NCI-H82 (cell line): ENCODE measurements around the gene XXYLT1.
A peak's percentile ranks its signal among the peaks of the same experiment; 100 is the strongest.
"Not testable (repeated sequence)": the region's sequence is repeated elsewhere in the genome, so short reads cannot be mapped to it uniquely, and the experiment has no call there.

Experiments used
- DNase-seq: peaks from one replicate; lab custom pipeline; 2025; lab: John Stamatoyannopoulos, UW

XXYLT1 gene

GRCh38 chr3:195063581-195064193 is 207.3 kb downstream of the XXYLT1 start:
- DNase-seq, result no peak

DNA sequence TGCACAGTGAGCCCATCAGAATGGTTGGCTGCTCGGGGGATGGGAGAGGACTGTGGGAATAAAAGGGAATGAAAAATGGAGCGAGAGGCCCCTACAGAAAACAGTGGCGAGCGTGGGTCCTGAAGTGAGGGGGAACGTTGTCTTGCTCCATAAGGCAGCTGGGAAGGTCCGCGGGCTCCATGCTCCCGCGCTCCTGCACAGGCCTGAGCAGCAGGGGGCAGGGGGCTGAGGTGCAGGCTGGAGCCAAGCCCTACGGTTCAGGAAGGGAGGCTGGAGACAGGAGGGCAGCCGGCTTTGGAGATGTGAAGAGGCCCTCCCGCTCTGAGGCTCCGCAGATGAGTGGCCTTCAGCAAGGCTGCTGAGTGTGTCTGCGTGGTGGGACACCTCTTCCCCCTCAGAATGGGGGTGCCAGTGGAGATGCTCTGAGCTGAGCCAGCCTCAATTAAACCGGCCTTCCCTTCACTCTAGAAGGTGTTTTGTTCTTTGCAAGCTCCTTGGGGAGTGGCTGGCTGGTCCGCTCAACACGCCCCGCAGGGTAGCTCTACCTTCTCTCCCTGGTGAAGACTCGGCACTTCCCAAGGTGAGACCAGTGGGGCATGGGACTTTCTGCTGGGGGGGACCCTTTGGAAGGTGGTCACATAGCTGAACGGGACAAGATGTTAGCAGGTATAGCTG is 208.0 kb downstream of the XXYLT1 start:
- no peak for DNase-seq

- no peak for DNase-seq
Measured at GRCh38 chr3:195061756-195062655, 209.0 kb downstream of the XXYLT1 start.

GRCh38 chr3:195060531-195061291 is 210.2 kb downstream of the XXYLT1 start:
- no peak for DNase-seq

DNA sequence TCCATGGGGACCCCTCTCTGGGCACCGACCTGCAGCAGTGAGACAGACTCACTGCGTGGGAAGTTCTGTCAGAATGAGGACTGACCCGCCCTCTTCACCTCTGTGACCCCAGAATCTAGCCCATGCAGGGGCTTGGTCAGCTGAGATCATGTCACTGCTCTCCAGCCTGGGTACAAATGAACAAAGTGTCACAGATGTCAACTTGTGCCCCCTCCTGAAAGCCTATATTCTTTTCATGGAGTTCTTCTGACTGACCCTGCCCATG is 210.8 kb downstream of the XXYLT1 start:
- DNase-seq, result no peak

- DNase-seq, result no peak
Measured at GRCh38 chr3:195059471-195060216, 211.3 kb downstream of the XXYLT1 start.

DNA sequence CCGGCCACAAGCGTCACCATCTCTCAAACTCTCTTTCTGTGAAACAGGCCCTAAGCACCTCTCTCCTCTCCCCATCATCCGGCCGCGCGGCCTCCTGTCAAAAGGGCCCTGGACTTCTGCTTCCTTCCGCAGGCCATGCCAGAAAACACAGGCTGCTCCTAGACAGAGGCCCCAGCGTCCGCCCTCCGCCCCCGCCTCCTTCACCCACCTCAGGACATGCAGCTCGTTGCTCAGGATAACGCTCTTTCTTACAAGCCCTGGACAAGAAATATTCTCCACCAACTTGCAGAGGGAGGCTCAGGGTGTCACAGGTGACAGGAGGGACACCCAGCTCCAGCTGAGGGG is 212.0 kb downstream of the XXYLT1 start:
- no peak for DNase-seq

DNA sequence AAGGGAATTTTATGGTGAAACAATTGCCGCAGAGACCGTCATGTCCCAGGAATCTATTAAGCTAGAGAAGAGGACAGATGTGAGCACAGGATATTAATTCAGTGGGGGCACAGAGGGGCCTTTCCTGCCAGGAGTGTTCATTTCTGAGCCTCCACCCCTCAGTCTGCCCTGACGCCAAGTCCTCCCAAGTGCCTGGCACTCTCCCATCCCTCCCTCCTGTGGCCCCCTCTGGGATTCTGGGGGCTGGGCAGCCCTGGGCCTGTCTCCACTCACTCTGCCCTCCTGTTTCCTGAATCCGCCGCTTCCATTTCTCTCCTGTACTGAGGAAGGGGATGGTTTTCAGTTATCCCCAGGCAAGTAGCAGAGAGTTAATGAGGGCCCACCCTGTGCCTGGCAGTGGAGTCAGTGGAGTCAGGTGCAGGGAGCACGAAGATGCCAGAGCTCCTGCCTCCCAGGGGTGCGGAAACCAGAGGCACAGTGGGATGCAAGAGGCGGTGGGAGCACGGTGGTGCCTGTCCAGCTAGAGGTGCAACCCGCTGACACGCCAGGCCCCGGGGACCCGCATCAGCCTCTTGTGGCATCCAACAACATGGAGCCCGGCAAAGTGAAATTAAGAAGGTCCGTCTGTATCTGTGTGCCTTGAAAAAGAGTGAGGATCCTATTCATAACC is 212.5 kb downstream of the XXYLT1 start:
- no peak for DNase-seq

GRCh38 chr3:195057716-195058115 is 213.2 kb downstream of the XXYLT1 start:
- no peak for DNase-seq

- no peak for DNase-seq
Measured at GRCh38 chr3:195056506-195056905, 214.5 kb downstream of the XXYLT1 start.

GRCh38 chr3:195054311-195054710 is 216.6 kb downstream of the XXYLT1 start:
- DNase-seq, result no peak

- peak; percentile 27 for DNase-seq
Measured at GRCh38 chr3:195052939-195053338, 218.0 kb downstream of the XXYLT1 start.

DNA sequence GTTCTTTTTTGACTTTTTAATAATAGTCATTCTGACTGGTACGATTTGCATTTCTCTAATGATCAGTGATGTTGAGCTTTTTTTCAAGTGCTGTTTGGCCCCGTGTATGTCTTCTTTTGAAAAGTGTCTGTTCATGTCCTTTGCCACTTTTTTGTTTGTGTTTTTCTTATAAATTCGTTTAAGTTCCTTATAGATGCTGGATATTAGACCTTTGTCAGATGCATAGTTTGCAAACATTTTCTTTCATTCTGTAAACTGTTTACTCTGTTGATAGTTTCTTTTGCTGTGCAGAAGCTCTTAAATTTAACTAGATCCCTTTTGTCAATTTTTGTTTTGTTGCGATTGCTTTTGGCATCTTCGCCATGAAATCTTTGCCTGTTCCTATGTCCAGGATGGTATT is 220.7 kb downstream of the XXYLT1 start:
- DNase-seq, result not testable (repeated sequence)

GRCh38 chr3:195048059-195048905 is 222.7 kb downstream of the XXYLT1 start:
- DNase-seq, result no peak

DNA sequence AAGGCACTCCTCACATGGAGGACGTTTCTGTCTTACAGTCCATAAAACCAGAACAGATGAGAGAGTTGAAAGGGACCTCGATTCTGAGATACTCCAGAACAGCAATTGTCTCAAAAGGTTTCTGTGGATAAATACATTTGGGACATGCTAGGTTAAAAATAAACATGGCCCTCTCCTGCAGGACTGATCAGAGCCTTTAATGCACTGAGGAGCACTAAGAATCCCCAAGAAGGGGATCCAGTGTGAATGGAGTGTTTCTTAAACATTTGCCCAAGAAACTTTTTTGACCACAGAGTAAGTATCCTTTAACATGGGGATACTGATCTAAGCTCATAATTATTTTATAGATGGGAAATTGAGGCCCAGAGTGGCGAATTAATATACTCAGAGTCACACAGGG is 223.4 kb downstream of the XXYLT1 start:
- no peak for DNase-seq

DNA sequence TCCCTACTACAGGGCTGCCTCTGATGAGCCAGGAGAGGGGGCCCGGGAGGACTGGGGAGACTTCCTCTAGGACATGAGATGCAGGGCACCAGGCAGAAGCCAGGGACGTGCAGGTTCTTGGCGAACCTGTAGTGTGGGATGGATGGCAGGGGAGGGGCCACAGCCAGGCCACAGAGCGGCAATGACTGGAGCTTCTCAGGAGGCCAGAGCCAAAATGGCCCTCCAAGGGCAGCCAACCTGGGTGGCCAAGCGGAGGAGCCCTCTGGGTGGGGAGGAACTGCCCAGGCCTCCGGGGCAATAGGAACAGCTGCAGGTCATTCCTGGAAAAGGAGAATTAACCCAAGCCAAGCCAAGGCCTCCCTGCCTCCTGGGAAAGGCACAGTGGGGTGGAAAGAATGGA is 224.5 kb downstream of the XXYLT1 start:
- no peak for DNase-seq

GRCh38 chr3:195045481-195046210 is 225.3 kb downstream of the XXYLT1 start:
- no peak for DNase-seq

DNA sequence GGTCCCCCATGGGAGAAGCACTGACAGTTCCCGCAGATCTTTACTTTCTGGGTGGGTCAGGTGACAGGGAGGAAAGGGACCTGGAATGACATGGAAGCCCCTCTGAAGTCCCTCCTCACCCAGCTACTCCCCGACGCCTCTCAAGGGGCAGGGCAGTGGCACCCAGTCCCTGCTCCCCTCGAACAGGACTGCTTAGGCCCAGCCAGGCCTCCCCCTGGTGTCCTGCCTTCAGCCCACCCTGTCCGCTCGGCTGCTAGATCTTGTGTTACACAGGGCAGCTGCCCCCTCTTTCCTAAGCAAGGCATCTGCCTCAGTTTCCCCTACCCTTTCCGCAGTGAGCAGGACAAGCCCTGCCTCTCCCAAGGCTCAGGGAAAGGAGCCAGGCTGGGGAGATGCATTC is 226.5 kb downstream of the XXYLT1 start:
- DNase-seq, result no peak

GRCh38 chr3:195043607-195044339 is 227.2 kb downstream of the XXYLT1 start:
- DNase-seq, result no peak
